ENCODE results near the gene PHAF1. TPM values are rescaled to one million over a fixed set of nuclear protein-coding genes. Genes with fewer than 3 reads are reported as not detected.

PHAF1 gene
- total RNA-seq, 1 donor from 2014 or later: 16.1 TPM

DNA sequence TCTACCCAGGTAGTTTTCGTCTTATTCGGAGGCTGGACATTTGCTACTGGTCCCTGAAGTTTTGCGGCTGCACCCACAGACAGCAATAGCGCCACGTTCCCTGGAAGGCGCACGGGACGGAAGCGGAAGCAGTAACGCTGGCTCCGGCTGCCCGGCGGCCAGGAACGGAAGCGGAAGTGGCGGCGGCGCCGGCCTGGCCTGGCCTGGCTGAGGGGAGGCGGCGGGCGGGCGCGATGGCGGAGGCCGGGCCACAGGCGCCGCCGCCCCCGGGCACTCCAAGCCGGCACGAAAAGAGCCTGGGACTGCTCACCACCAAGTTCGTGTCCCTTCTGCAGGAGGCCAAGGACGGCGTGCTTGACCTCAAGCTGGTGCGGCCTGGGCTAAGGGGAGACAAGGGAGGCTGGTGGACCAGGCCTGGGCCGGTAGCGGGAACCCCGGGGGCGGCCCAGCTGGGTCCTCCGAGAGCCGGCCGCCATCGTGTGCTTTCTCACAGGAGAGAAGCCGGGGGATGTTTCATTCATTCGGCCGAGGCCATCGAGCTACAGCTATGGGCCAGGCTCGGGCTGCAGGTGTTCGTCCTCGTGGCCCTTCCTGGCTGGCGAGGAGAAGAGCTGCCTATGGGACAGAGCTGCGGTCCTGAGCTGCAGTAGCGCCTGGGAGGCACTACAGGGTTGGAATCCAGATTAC, 82.4 kb downstream of the PHAF1 start, which contains the start of gene E2F4:
TSS of gene E2F4 (plus strand) at position 161 of the 687 bp plus-strand sequence. CDS start at position 234, 73 bp downstream.
- DNase-seq (ENCODE audit: low spot score): peak; percentile 96

DNA sequence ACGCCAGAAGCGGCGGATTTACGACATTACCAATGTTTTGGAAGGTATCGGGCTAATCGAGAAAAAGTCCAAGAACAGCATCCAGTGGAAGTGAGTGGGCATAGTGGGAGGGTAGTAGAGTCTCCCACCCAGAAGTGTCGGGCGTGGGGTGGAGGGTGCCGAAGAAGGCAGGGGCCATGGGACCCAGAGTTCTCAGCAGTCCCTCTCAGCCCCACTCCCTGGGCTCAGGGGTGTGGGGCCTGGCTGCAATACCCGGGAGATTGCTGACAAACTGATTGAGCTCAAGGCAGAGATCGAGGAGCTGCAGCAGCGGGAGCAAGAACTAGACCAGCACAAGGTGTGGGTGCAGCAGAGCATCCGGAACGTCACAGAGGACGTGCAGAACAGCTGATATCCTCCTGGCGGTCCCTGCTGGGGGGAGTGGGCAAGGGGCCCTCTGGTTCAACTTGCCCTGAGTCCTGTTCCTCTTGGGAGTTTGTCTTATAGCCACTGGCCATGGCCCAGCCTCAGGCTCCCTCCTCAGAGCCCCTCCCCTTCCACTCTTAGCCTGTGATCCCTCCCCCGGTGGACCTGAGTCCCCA, 83.1 kb downstream of the PHAF1 start:
- no peak for DNase-seq (ENCODE audit: low spot score)

DNA sequence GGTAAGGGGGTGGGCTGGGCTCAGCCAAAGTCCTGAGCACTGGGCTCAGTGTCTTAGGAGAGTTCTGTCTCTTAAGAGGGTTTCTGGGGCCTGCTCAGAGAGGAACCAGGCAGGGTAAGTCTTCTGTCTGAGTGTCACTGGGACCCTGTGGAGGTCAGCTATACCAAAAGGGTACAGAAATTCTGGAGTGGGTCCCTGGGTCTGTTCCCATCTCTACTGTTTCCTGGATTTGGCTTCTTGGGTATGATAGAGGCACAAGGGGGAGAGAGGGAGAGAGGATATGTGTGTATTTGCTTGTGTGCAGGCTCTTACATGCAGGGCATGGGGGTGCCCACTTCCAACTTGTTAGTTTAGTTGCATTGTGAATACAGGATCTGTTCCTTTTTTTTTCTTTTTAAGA, 83.8 kb downstream of the PHAF1 start:
- no peak for DNase-seq (ENCODE audit: low spot score)

DNA sequence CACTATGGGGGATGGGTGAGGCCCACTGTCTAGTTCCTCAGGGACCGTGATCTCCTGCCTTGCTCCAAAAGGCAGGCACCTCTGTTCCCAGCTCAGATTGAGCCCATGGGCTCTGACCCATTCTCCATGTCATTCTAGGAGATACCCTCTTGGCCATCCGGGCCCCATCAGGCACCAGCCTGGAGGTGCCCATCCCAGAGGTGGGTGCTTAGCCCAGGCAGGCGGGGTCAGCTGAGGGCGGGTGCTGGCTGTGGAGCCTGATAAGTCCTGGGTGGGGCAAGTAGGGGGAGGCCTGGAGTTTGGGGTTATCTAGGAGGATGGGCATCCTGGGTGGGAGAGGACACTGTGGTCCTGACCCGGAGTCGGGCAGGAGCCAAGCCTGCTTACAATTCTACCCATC, 84.5 kb downstream of the PHAF1 start:
- DNase-seq (ENCODE audit: low spot score): no peak

DNA sequence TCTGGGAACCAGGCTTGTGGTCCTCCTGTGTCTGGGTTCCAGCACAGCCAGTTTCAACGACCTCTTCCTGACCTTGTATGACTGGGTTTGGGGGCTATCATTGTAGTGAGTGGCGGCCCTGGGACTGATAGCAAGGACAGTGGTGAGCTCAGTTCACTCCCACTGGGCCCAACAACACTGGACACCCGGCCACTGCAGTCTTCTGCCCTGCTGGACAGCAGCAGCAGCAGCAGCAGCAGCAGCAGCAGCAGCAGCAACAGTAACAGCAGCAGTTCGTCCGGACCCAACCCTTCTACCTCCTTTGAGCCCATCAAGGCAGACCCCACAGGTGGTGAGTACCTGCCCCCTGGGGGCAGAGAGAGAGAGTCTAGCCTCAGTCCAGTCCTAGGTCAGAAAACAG, 85.9 kb downstream of the PHAF1 start:
- no peak for DNase-seq (ENCODE audit: low spot score)

DNA sequence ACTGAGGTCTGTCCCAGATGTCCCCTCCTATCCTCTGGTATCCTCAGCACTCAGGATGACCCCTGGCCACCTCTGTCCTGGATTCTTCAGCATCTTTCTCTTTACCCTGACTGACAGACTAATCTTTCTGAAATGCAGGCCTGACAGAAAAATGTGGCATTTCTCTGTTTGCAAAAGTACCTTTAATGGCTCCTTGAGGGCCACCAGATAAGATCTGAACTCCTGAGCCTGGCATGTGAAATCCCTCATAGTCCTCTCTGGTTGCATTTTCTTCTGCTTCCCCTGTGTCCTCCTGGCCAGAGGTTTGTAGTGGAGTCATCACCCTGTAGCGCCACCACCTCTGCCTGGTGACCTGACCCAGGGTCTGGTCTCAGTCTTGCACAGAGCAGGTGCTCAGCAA, 87.1 kb downstream of the PHAF1 start:
- DNase-seq (ENCODE audit: low spot score): no peak

DNA sequence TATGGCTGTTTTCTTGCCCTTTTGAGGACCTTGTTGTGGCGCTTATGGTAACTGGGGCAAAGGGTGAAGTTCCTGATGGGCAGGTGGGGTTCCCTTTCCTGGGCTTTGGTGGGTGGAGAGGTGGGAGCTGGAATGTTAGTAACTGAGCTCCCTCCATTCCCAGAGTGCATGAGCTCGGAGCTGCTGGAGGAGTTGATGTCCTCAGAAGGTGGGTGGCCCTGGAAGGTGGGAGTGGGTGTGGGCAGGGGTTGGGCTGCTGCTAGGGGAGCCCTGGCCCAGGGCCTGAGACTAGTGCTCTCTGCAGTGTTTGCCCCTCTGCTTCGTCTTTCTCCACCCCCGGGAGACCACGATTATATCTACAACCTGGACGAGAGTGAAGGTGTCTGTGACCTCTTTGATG, 88.0 kb downstream of the PHAF1 start:
- DNase-seq (ENCODE audit: low spot score): no peak

Other genes starting within 250 kb of the PHAF1 start
- gene PDP2, start 229.4 kb upstream of the PHAF1 start, total RNA-seq: 33.5 TPM
- not detected for gene CDH16, start 191.1 kb upstream of the PHAF1 start, total RNA-seq
- gene RRAD, start 184.4 kb upstream of the PHAF1 start, total RNA-seq: 3.4 TPM
- 63.1 TPM for gene CIAO2B, start 175.5 kb upstream of the PHAF1 start, total RNA-seq
- 47.6 TPM for gene CES2, start 174.4 kb upstream of the PHAF1 start, total RNA-seq
- gene CES3, start 148.7 kb upstream of the PHAF1 start, total RNA-seq: 0.55 TPM
- gene CES4A, start 121.4 kb upstream of the PHAF1 start, total RNA-seq: 12.5 TPM
- 48.7 TPM for gene CBFB, start 80.8 kb upstream of the PHAF1 start, total RNA-seq
- gene B3GNT9, start 41.1 kb downstream of the PHAF1 start, total RNA-seq: 14.0 TPM
- 19.7 TPM for gene TRADD, start 50.0 kb downstream of the PHAF1 start, total RNA-seq
- 7.8 TPM for gene FBXL8, start 50.0 kb downstream of the PHAF1 start, total RNA-seq
- gene HSF4, start 54.8 kb downstream of the PHAF1 start, total RNA-seq: 29.7 TPM
- gene NOL3, start 60.6 kb downstream of the PHAF1 start, total RNA-seq: 31.3 TPM
- 14.5 TPM for gene MATCAP1, start 74.0 kb downstream of the PHAF1 start, total RNA-seq
- 4.1 TPM for gene EXOC3L1, start 80.2 kb downstream of the PHAF1 start, total RNA-seq
- gene E2F4, start 82.2 kb downstream of the PHAF1 start, total RNA-seq: 68.4 TPM
- gene ELMO3, start 89.2 kb downstream of the PHAF1 start, total RNA-seq: 1.2 TPM
- 36.5 TPM for gene TMEM208, start 117.2 kb downstream of the PHAF1 start, total RNA-seq
- 36.6 TPM for gene FHOD1, start 137.5 kb downstream of the PHAF1 start, total RNA-seq
- 0.55 TPM for gene SLC9A5, start 139.0 kb downstream of the PHAF1 start, total RNA-seq
- 4.0 TPM for gene PLEKHG4, start 169.6 kb downstream of the PHAF1 start, total RNA-seq
- not detected for gene KCTD19, start 216.8 kb downstream of the PHAF1 start, total RNA-seq
- gene LRRC36, start 216.9 kb downstream of the PHAF1 start, total RNA-seq: 0.22 TPM